Epithelial cell of proximal tubule (primary cell): ENCODE results near the gene PHF1. TPM values are rescaled to one million over a fixed set of nuclear protein-coding genes. Genes with fewer than 3 reads are reported as not detected.

Source experiments
- DNase-seq: peaks from one replicate; pipeline ENCODE4 v3.0.0-alpha.2; 2011; ENCODE audit warnings: low read depth
- H3K4me3 ChIP-seq: 2 replicates; pipeline ENCODE4 v1.5.1; 2011; ENCODE audit warnings: low read depth, mild to moderate bottlenecking, low read length
- CTCF ChIP-seq: conservative IDR thresholded peaks from 2 replicates; pipeline ENCODE4 v1.5.1; 2012; ENCODE audit warnings: low read depth, mild to moderate bottlenecking, low read length
- total RNA-seq: library from RNA; depleted of rRNA; stranded (reverse); fragments of >200 nt; gene quantifications from 2 replicates; pipeline ENCODE4 v1.2.3, GENCODE V29; 2015

Gene PHF1
- total RNA-seq, 1 donor from 2014 or later: 25.4 TPM

DNA sequence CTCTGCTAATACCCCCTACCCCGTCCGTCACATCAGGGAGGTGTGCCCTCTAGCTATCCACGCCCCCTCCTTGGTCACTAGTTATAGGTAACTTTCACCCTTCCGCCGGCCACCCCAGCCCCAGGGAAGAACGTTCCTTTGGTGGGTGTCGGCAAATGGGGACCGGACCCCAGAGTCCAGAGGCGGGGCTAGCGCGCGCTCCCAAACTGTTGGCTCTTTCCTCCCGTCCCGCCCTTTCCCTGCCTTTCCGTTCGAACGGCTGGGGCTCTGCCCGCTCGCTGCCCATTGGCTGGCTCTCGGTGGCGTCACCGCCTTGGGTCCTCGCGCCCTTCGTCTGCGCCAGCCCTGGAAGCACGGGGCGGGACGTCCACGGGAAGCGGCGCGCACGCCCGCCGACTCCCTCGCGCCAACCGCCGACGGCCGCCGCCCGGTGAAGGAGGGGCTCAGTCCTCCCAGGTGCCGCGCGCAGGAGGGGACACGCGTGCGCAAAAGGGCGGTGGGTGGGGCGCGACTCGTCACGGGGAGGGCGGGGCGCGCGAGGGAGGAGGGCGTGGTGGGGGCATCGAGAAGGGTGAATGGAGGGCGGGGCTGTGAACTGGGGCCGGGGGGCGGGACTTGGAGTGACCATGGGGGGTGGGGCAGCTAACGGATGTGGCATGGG, 634 bp upstream of the PHF1 start:
- peak overlapping the region; percentile 83 for H3K4me3 ChIP-seq
- no peak for DNase-seq
- no peak for TF ChIP-seq CTCF

GRCh38 chr6:33411632-33412005, 805 bp downstream of the PHF1 start:
- peak overlapping the region; percentile 83 for H3K4me3 ChIP-seq
- DNase-seq: no peak
- no peak for TF ChIP-seq CTCF

DNA sequence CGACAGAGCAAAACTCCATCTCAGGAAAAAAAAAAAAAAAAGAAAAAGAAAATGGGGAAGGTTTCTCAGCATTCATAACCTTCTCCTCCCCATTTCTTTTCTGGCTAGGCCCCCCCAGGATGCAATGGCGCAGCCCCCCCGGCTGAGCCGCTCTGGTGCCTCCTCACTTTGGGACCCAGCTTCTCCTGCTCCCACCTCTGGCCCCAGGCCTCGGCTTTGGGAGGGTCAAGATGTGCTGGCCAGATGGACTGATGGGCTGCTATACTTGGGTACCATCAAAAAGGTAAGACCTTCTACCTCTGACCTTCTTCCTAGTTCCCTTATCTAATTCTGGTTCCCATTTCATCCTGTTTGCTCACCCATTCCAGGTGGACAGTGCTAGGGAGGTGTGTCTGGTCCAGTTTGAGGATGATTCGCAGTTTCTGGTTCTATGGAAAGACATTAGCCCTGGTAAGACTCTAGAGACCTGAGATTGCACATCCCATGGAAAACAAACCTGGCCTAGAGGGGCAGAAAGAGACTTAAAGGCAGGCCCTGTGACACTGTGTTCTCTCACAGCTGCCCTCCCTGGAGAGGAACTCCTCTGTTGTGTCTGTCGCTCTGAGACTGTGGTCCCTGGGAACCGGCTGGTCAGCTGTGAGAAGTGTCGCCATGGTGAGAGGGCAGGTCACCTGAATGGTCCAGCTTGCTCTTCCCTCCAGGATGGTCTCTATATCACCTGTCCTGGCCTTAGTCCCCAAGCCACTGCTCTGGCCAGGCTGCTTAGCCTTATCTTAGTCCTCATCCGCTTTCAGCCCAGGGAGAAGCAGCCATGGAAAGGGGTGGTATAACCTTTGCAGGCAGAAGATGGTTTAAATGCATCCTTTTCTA, 1.6 kb downstream of the PHF1 start:
- no peak for TF ChIP-seq CTCF
- DNase-seq: no peak
- no peak overlapping the region for H3K4me3 ChIP-seq

DNA sequence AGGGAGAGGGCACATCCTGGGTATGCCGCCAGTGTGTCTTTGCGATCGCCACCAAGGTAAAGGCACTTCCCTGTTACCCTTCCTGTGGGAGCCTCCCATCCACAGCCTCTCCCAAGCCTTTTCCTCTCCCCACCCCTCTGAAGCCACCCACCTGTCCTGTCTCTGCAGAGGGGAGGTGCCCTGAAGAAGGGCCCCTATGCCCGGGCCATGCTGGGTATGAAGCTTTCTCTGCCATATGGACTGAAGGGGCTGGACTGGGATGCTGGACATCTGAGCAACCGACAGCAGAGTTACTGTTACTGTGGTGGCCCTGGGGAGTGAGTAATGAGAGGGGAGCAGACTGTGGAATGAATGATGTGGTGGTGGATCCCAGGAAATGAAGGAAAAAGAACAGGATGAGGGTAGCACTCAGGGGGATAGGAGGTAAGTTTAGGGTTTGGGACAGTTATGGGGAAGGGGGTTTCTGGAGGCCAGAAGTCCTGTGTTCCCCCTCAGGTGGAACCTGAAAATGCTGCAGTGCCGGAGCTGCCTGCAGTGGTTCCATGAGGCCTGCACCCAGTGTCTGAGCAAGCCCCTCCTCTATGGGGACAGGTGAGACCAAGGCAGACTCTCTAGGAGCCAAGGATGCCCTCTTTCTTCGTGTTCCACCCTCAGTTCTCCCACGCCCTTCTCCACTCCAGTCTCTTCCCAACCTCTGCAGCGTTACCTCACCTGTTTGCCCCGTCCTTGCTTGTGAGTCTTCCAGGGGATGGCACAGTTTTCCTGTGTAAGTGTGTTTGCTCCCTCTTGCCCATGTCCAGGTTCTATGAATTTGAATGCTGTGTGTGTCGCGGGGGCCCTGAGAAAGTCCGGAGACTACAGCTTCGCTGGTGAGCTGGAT, 2.7 kb downstream of the PHF1 start:
- TF ChIP-seq CTCF: no peak
- no peak for DNase-seq
- no peak overlapping the region for H3K4me3 ChIP-seq

GRCh38 chr6:33414592-33415271, 3.9 kb downstream of the PHF1 start:
- no peak overlapping the region for H3K4me3 ChIP-seq
- DNase-seq: no peak
- TF ChIP-seq CTCF: peak; percentile 68

GRCh38 chr6:33415831-33416230, 5.0 kb downstream of the PHF1 start:
- DNase-seq: no peak
- H3K4me3 ChIP-seq: peak overlapping the region; percentile 96
- TF ChIP-seq CTCF: no peak
